DMS114 treated with DMSO at 0.1 percent for 48 hours (cell line): ENCODE data around the gene RABL6.
"Not testable (repeated sequence)": the region's sequence is repeated elsewhere in the genome, so short reads cannot be mapped to it uniquely, and the experiment has no call there.

ENCODE experiments used
- DNase-seq: peaks from one replicate; lab custom pipeline; 2025; ENCODE audit not compliant: unreplicated experiment; lab: John Stamatoyannopoulos, UW

Gene RABL6

DNA sequence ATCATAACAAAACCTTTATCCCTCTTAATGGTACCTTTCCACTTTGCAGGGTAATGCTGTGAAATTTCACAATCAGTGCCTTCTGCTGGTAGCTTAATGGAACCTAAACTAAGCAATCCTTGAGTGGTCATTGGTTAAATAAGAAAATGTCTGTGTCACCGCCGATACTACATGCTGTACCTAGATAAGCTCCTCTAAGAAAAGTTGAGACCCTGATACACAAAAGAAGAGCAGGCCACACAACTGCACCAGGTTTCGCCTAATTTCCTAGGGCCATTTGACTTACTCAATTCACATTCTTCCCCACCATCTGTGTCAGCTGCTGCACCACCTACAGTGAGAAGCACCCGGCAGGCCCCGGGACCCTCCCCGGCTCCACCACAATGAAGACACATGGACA, 67.4 kb downstream of the RABL6 start:
- no peak for DNase-seq

DNA sequence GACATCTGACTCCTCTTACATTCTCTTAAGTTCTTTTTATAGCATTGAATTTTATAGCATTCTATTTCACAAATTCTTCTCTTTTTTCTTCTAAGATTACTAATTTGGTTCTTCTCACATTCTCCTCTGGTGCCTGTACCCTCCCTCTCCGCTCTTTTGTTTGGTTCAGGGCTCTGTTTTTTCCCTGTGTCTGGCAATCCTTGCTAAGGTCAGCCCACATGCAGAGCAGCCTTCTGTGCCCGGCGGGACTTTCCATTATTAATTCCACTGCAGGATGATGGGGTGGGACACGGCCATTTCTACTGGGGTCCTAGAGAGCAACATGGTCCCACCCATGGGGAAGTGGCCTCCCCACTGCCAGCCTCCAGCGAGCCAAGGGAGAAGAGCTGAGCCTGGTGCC, 68.7 kb downstream of the RABL6 start:
- no peak for DNase-seq

DNA sequence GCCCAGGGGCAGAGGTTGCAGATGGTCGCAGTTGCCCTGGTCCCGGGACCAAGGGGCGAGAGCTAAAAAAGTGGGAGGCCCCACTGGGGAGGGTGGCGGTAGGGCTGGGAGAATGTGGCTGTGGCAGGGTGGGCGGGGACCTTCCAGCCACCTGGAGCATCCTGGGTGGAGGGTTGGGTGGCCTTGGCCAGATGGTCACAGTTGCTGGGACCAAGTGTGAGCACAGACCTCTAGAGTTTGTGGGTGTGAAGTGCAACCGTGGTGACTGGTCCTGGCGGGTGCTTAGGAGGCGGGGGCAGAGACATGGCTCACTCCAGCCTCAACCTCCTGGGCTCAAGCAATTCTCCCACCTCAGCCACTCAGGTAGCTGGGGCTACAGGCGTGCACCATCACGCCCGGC, 72.9 kb downstream of the RABL6 start:
- DNase-seq: no peak

DNA sequence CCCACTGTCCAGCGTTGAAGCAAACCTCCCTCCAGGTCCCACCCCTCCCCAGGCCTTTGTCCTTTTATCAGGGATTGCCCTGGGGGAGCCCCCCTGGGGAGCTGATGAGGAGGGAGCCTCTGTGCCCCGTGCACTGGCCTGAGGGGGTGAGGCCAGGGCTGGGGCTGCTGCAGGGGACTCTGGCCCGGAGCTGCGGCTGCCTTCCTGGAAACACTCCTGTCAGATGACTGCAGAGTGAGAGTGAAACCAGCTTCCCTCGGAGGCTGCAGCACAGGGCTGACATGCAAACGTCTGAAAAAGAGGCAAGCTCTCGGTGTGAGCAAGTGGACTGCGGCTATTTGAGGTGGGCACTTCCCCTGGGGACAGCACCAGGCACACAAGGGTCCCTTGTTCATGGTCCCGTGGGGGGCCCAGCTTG, 74.0 kb downstream of the RABL6 start:
- DNase-seq: no peak

DNA sequence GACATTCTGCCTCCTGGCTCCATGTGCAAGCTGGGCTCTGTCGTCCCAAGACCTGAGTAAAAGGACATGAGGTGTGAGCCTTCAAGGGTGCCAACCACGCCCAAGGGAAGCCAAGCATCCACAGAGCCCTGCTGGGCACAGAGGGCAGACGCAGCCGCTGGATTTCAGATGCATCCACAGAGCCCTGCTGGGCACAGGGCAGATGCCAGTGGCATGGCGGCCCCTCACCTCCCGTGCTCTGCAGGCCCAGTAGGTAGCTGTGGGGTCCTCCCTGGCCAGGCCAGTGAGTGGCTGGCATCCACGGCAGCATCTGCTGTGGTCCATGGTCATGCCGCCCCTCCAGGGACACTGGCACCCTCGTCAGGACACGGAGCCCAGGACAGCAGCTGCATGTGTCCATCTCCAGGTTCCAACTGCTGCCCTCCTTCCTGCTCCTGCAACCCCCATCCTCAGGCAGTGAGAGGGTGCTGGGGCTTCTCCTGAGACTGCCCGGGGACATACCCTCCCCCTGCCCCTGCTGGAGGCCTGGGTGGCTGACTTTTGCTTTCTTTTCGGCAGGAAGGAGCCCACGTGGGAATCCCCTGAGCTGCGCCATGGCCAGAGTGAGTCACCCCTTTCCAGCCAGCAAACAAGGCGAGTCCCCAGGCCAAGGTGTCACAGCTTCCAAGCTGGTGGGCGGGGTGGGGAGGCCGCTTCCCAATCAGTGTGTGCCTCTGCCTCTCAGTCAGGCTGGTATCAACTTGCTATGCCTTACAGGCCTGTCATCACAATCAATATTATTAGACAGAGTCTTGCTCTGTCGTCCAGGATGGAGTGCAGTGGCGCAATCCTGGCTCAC, 74.6 kb downstream of the RABL6 start:
- no peak for DNase-seq

DNA sequence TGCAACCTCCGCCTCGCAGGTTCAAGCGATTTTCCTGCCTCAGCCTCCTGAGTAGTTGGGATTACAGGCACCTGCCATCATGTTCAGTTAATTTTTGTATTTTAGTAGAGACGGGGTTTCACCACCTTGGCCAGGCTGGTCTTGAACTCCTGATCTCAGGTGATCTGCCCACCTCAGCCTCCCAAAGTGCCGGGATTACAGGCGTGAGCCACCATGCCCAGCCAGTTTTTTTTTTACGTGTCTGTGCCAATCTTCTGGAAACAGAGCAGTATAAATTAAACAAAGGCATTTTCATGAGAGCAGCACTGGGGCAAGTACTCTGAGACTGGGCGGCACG, 75.2 kb downstream of the RABL6 start:
- not testable (repeated sequence) for DNase-seq

DNA sequence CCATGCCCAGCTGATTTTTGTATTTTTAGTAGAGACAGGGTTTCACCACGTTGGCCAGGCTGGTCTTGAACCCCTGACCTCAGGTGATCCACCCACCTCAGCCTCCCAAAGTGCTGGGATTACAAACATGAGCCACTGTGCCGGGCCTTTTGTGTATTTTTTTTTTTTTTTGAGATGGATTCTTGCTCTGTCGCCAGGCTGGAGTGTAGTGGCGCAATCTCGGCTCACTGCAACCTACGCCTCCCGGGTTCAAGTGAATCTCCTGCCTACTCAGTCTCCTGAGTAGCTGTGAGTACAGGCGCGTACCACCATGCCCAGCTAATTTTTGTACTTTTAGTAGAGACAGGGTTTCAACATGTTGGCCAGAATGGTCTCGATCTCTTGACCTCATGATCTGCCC, 75.9 kb downstream of the RABL6 start:
- not testable (repeated sequence) for DNase-seq

DNA sequence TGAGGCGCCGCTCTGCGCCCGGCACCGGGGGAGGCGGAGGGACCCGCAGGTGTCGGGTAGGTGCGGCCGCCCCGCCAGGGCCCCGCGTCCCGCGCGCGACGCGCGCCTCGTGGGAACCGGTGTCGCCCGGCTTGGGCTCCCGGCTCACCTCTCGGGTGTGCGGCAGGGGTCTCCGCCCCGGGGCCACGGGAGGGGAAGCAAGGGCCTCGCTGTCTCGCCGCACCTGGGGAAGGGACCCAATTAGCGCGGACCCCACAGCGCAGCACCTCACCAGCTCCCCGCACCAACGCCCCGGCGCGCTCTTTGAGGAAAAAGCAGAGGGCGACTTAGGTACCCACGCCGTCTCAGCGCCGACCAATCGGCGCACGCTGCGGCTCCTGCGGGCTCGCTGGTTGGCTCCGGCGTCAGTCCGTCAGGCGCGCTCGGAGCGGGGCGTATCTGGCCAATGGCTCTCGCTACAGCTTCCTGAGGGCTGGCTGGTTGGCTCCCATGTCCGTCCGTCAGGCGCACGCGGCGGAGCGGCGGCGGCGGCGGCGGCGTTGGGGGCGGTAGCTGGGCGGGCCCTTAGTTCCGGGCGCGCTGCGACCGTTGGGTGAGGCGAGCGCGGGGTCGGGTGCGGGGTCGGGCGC, 78.3 kb downstream of the RABL6 start, which contains the start of gene TRAF2:
Gene TRAF2, plus strand, starts transcription at position 567 of the 629 bp plus-strand sequence. CDS start 12,225 bp downstream, outside the sequence.
- DNase-seq: peak; percentile 88

DNA sequence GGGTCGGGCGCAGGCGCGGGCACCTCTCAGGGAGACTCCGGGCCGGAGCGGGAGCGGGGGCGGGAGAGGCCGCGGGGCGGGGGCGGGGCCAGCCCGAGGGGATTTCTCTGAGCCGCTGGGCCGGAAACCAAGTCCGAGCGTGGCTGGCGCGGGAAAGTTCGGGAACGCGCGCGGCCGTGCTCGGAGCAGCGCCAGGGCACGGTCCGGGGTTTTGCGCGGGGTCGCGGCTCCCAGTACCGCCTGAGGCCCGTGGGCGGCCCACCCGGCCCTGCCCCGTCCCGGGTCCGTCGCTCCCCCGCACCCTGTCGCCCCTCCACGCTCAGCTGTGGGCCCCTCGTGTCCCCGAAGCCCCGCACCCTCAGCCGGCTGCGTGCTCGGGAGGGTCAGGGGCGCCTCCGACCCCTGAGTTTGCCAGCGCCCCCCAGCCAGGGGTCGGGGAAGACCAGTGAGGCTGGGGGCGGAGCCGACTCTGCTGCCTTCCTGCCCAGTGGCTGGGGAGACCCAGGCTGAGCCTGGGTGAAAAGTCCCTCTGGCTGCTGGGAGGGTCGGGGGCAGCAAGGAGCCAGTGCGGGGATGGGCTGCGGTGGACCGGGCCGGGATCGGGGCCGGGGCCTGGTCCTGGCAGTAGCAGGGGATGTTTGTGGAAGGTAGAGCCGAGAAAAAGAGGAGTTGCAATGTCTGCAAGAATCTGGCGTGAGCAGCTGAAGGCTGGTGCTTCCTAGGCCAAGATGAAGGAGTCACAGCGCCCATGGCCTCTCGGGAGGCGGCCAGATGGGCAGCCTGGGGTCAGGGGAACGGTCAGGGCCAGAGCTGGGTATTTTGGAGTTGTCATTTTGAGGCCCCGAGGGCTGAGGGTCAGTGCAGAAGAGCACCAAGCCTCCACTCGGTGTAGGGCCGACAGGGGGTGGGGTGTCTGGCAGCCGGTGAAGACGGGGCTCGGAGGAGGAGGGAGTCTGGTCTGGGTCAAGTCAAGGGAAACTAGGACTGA, 79.2 kb downstream of the RABL6 start:
- no peak for DNase-seq

DNA sequence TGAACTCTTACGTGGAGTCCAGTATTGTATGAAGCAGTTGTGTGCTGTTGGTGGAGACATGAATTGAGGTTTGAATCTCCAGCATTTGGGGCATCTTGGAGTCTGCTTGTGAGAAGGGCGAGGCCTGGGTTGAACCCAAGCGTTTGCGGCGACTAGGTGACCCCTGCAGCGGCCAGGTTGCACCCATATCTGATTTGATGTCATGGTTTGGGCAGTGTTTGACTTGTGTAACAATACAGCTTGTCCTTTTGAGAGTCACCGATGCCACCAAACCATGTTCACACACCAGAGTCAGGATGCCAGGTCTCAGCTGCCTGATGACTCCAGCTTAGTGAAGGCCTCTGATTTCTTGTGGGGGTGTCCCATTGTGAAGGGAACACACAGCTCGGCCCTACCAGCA, 80.7 kb downstream of the RABL6 start:
- no peak for DNase-seq

DNA sequence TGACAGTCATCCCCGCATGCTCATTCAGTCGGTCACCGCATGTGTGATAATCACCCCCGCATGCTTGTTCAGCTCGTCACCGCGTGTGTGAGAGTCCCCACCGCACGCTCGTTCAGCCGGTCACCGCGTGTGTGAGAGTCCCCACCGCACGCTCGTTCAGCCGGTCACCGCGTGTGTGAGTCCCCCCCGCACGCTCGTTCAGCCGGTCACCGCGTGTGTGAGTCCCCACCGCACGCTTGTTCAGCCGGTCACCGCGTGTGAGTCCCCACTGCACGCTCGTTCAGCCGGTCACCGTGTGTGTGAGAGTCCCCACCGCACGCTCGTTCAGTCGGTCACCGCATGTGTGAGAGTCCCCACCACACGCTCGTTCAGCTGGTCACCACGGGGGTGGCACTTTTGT, 82.1 kb downstream of the RABL6 start:
- DNase-seq: no peak

DNA sequence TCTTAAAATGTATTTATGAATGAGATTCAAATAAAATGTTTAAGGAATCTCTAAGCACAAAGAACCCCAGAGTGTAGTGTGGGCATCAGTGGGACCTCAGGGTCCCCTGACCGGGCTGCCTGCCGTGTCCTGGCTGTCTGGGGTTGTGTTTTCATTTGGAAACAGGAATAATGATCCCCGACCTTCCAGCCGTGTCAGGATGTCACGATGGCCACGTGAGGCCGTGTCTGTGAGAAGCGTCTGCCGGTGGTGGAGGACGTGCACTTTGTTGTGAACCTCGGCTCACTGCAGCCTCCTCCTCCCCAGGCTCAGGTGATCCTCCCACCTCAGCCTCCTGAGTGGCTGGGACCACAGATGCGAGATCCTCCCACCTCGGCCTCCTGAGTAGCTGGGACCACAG, 82.9 kb downstream of the RABL6 start:
- no peak for DNase-seq
